Left renal pelvis (tissue), 4 donors: ENCODE data around the gene CRISPLD2. TPM values are rescaled to one million over a fixed set of nuclear protein-coding genes. Genes with fewer than 3 reads are reported as not detected.
"Not testable (repeated sequence)": the region's sequence is repeated elsewhere in the genome, so short reads cannot be mapped to it uniquely, and the experiment has no call there.

Source experiments
- DNase-seq, 4 donors: peaks; one replicate each; pipeline ENCODE4 v3.0.0-alpha.2; 2013; ENCODE audit warnings: low read depth in 4 of 4, low spot score in 3 of 4
- polyA plus RNA-seq, 4 donors: library from polyadenylated mRNA; unstranded; fragments of 120-200 nt; gene quantifications; one replicate each; pipeline ENCODE4 v1.2.1, GENCODE V29; 2013; ENCODE audit not compliant: insufficient read length in 4 of 4

Gene CRISPLD2
- polyA plus RNA-seq, 4 donors: 6.8 to 9.9 (median 8.9) TPM

- no peak for DNase-seq
Observed at GRCh38 chr16:84926462-84926861, 106.7 kb downstream of the CRISPLD2 start.

- no peak for DNase-seq
Observed at GRCh38 chr16:84927621-84928591, 108.1 kb downstream of the CRISPLD2 start.

- no peak for DNase-seq
Observed at GRCh38 chr16:84928679-84929420, 109.1 kb downstream of the CRISPLD2 start.

- DNase-seq: no peak
Observed at GRCh38 chr16:84929421-84930297, 109.9 kb downstream of the CRISPLD2 start.

GRCh38 chr16:84930298-84931106 is 110.7 kb downstream of the CRISPLD2 start:
- no peak for DNase-seq

- DNase-seq: no peak
Observed at GRCh38 chr16:84931107-84931494, 111.3 kb downstream of the CRISPLD2 start.

GRCh38 chr16:84931506-84931905 is 111.7 kb downstream of the CRISPLD2 start:
- no peak for DNase-seq

- no peak for DNase-seq
Observed at GRCh38 chr16:84932681-84933080, 112.9 kb downstream of the CRISPLD2 start.

GRCh38 chr16:84933774-84934631 is 114.2 kb downstream of the CRISPLD2 start:
- no peak for DNase-seq

GRCh38 chr16:84937196-84938005 is 117.6 kb downstream of the CRISPLD2 start:
- no peak for DNase-seq

GRCh38 chr16:84938616-84939015 is 118.8 kb downstream of the CRISPLD2 start:
- not testable (repeated sequence) for DNase-seq

- no peak for DNase-seq
Observed at GRCh38 chr16:84940670-84941551, 121.1 kb downstream of the CRISPLD2 start.

- no peak for DNase-seq
Observed at GRCh38 chr16:84941921-84942320, 122.1 kb downstream of the CRISPLD2 start.

- no peak for DNase-seq
Observed at GRCh38 chr16:84942786-84943185, 123.0 kb downstream of the CRISPLD2 start.

GRCh38 chr16:84943620-84944019 is 123.8 kb downstream of the CRISPLD2 start:
- DNase-seq: no peak

- no peak for DNase-seq
Observed at GRCh38 chr16:84947022-84947421, 127.2 kb downstream of the CRISPLD2 start.
